Thyroid gland (tissue), 4 donors: ENCODE measurements around the gene SNX3. TPM values are rescaled to one million over a fixed set of nuclear protein-coding genes. Genes with fewer than 3 reads are reported as not detected.

Source experiments
- DNase-seq, 2 donors: peaks; one replicate each; pipeline ENCODE4 v3.0.0-alpha.2; 2019
- H3K27ac ChIP-seq, 3 donors: fragments of 200-600 bp; sonication (generic); 1 replicate in 2 of 3; 2 replicates in 1 of 3; pipeline ENCODE4 v1.5.1; 2016 to 2019; ENCODE audit warnings: mild to moderate bottlenecking in 1 of 3, moderate library complexity in 1 of 3
- H3K27me3 ChIP-seq: fragments of 200-600 bp; sonication (generic); one replicate; pipeline ENCODE4 v1.5.1; 2019
- H3K36me3 ChIP-seq, 2 donors: fragments of 200-600 bp; sonication (generic); one replicate each; pipeline ENCODE4 v1.5.1; 2016 to 2019
- H3K4me1 ChIP-seq, 2 donors: fragments of 200-600 bp; sonication (generic); one replicate each; pipeline ENCODE4 v1.5.1; 2017 to 2019
- H3K4me3 ChIP-seq, 3 donors: fragments of 200-600 bp; sonication (generic); replicated peaks in 1 of 3; 1 replicate in 2 of 3; 2 replicates in 1 of 3; pipeline ENCODE4 v1.5.1; 2016; ENCODE audit warnings: mild to moderate bottlenecking in 1 of 3
- H3K9me3 ChIP-seq: fragments of 200-600 bp; sonication (generic); one replicate; pipeline ENCODE4 v1.5.1; 2017
- CTCF ChIP-seq, 6 experiments: fragments of 200-600 bp in 3 of 6; fragments of 450-650 bp in 3 of 6; sonication (generic) in 3 of 6; IDR thresholded peaks; one replicate each; pipeline ENCODE4 v1.5.1; 2016 to 2019; ENCODE audit warnings: antibody characterized with exemption in 6 of 6, mild to moderate bottlenecking in 2 of 6, inconsistent platforms in 1 of 6, moderate library complexity in 1 of 6
- POLR2A ChIP-seq, 2 donors: fragments of 450-650 bp; IDR thresholded peaks; one replicate each; pipeline ENCODE4 v1.6.1; 2017; ENCODE audit warnings: antibody characterized with exemption in 2 of 2, mild to moderate bottlenecking in 2 of 2, moderate library complexity in 1 of 2
- WGBS, 2 donors: methylation state at CpG; one replicate each; pipeline ENCODE4 v1.1.5; 2017; 5-methylcytosine and 5-hydroxymethylcytosine counted together
- intact Hi-C: fragments of 100-400 bp; cut with DNase I; formaldehyde crosslinking; loops from one replicate; pipeline ENCODE4 v1.15.1; 2023
- total RNA-seq, 4 donors: library from RNA; depleted of rRNA; stranded (reverse); fragments of >200 nt; gene quantifications; one replicate each; pipeline ENCODE4 v1.2.3, GENCODE V29; 2016

SNX3 gene
- total RNA-seq, 4 donors from 2014 or later = 97.5 to 208 (median 132) TPM

GRCh38 chr6:108242721-108243120 lies 18.1 kb downstream of the SNX3 start:
- DNase-seq = no peak
- Histone ChIP-seq H3K27ac (no peak overlapping the region), H3K4me1 (peaks cover 12 to 15% of the 10 kb centered on the region in 2 donors), H3K9me3 (no peaks in the 10 kb centered on the region), H3K27me3 (no peaks in the 10 kb centered on the region), H3K36me3 (no peaks in the 10 kb centered on the region), H3K4me3 (no peak overlapping the region)
- 95 to 100% methylated on average over 2 of the region's 2 CpGs for WGBS, 2 donors
- TF ChIP-seq POLR2A (IDR thresholded peaks at IDR 0.05) (no peak), CTCF (IDR thresholded peaks at IDR 0.05) (no peak)
- intact Hi-C loops = no loop called here

- Histone ChIP-seq H3K4me3 (no peak overlapping the region), H3K4me1 (peaks cover 12 to 15% of the 10 kb centered on the region in 2 donors), H3K27ac (no peak overlapping the region), H3K27me3 (no peaks in the 10 kb centered on the region), H3K36me3 (no peaks in the 10 kb centered on the region), H3K9me3 (no peaks in the 10 kb centered on the region)
- no peak for TF ChIP-seq CTCF (IDR thresholded peaks at IDR 0.05)
- no peak for TF ChIP-seq POLR2A (IDR thresholded peaks at IDR 0.05)
- 94 to 96% methylated on average over 2 of the region's 2 CpGs for WGBS, 2 donors
- DNase-seq = no peak
- intact Hi-C loops = no loop called here
These were observed 18.6 kb downstream of the SNX3 start for GRCh38 chr6:108242259-108242658.

GRCh38 chr6:108238322-108238721 lies 22.5 kb downstream of the SNX3 start:
- TF ChIP-seq POLR2A (IDR thresholded peaks at IDR 0.05) (no peak), CTCF (IDR thresholded peaks at IDR 0.05) (no peak)
- DNase-seq = no peak
- Histone ChIP-seq H3K4me3 (no peak overlapping the region), H3K36me3 (no peaks in the 10 kb centered on the region), H3K4me1 (peaks cover 7% of the 10 kb centered on the region in 2 donors), H3K27me3 (no peaks in the 10 kb centered on the region), H3K27ac (no peak overlapping the region), H3K9me3 (no peaks in the 10 kb centered on the region)
- WGBS, 2 donors = 84 to 85% methylated on average over 4 of the region's 4 CpGs
- intact Hi-C loops = no loop called here

GRCh38 chr6:108236791-108237190 lies 24.0 kb downstream of the SNX3 start:
- Histone ChIP-seq H3K4me1 (peaks cover 7% of the 10 kb centered on the region in 2 donors), H3K9me3 (no peaks in the 10 kb centered on the region), H3K36me3 (no peaks in the 10 kb centered on the region), H3K27me3 (no peaks in the 10 kb centered on the region), H3K4me3 (no peak overlapping the region), H3K27ac (no peak overlapping the region)
- DNase-seq = no peak
- intact Hi-C loops = no loop called here
- TF ChIP-seq CTCF (IDR thresholded peaks at IDR 0.05) = no peak
- TF ChIP-seq POLR2A (IDR thresholded peaks at IDR 0.05) = no peak
- 50 to 67% methylated on average over 2 of the region's 2 CpGs for WGBS, 2 donors

- WGBS, 2 donors = 76 to 84% methylated on average over 4 of the region's 4 CpGs
- TF ChIP-seq CTCF (IDR thresholded peaks at IDR 0.05) = no peak
- no peak for TF ChIP-seq POLR2A (IDR thresholded peaks at IDR 0.05)
- H3K9me3 ChIP-seq = no peaks in the 10 kb centered on the region
- no peak overlapping the region for H3K4me3 ChIP-seq
- H3K27ac ChIP-seq = no peak overlapping the region
- no peaks in the 10 kb centered on the region for H3K27me3 ChIP-seq
- H3K36me3 ChIP-seq = no peaks in the 10 kb centered on the region
- DNase-seq = no peak
- H3K4me1 ChIP-seq = peaks cover under 1 to 4% of the 10 kb centered on the region in 2 donors
- intact Hi-C loops = no loop called here
These were observed 25.7 kb downstream of the SNX3 start for GRCh38 chr6:108235127-108235526.
